T-cell (primary cell): ENCODE results near the gene GRB2. TPM values are rescaled to one million over a fixed set of nuclear protein-coding genes. Genes with fewer than 3 reads are reported as not detected.

Source experiments
- ATAC-seq, 4 experiments: fragments of 200-7000 bp in 3 of 4; fragments of 150-1000 bp in 1 of 4; cut with Tn5 transposase; replicated peaks in 1 of 4; 1 replicate in 3 of 4; 2 replicates in 1 of 4; pipeline ENCODE4 v1.10.0; 2021; ENCODE audit warnings: moderate library complexity in 3 of 4, mild to moderate bottlenecking in 2 of 4, moderate number of reproducible peaks in 1 of 4
- CTCF ChIA-PET, 2 donors: fragments of 300-600 bp; sonication (Branson Sonifier 250); formaldehyde crosslinking; loops; one replicate each; lab custom pipeline; 2022; ENCODE audit warnings: antibody characterized with exemption in 2 of 2; lab: Charles Lee
- POLR2A ChIA-PET, 2 donors: fragments of 300-600 bp; sonication (Branson Sonifier 250); formaldehyde crosslinking; loops; one replicate each; lab custom pipeline; 2022; ENCODE audit warnings: antibody characterized with exemption in 2 of 2; lab: Charles Lee
- DNase-seq, 35 experiments: peaks; one replicate each; pipeline versions ENCODE4 v3.0.0 to v3.0.0-alpha.2; 2013 to 2023
- H3K27ac ChIP-seq: one replicate; pipeline ENCODE4 v1.5.1; 2013; ENCODE audit warnings: low read length
- H3K27me3 ChIP-seq, 2 experiments: replicated peaks in 1 of 2; 1 replicate in 1 of 2; 2 replicates in 1 of 2; pipeline versions ENCODE4 v1.6.1 to v1.7.0; 2013; ENCODE audit warnings: low read length in 1 of 2, mixed read lengths in 1 of 2; ENCODE audit not compliant: control insufficient read depth in 2 of 2, insufficient read depth in 2 of 2; ENCODE audit errors: extremely low read depth in 1 of 2
- H3K36me3 ChIP-seq, 2 donors: 1 replicate in 1 of 2; 2 replicates in 1 of 2; pipeline versions ENCODE4 v1.6.1 to v1.7.0; 2013; ENCODE audit warnings: low read length in 1 of 2; ENCODE audit not compliant: control insufficient read depth in 2 of 2, insufficient read depth in 1 of 2; ENCODE audit errors: extremely low read depth in 1 of 2
- H3K4me1 ChIP-seq, 2 experiments: 1 replicate in 1 of 2; 2 replicates in 1 of 2; pipeline versions ENCODE4 v1.6.1 to v1.7.0; 2013; ENCODE audit warnings: low read length in 2 of 2, mixed read lengths in 1 of 2; ENCODE audit not compliant: insufficient read depth in 2 of 2, control insufficient read depth in 1 of 2; ENCODE audit errors: extremely low read depth in 1 of 2
- H3K4me3 ChIP-seq, 2 donors: 1 replicate in 1 of 2; 2 replicates in 1 of 2; pipeline versions ENCODE4 v1.5.1 to v1.7.0; 2013; ENCODE audit warnings: mild to moderate bottlenecking in 2 of 2, low read length in 1 of 2, moderate library complexity in 1 of 2; ENCODE audit not compliant: control insufficient read depth in 1 of 2; ENCODE audit errors: extremely low read depth in 1 of 2
- H3K9me3 ChIP-seq: 2 replicates; pipeline ENCODE4 v1.7.0; 2013
- H3K27ac Mint-ChIP-seq, 2 donors: one replicate each; pipeline ENCODE4 v1.8.0; 2020 to 2021; ENCODE audit warnings: mild to moderate bottlenecking in 2 of 2, mixed read lengths in 2 of 2
- H3K27me3 Mint-ChIP-seq, 2 donors: one replicate each; pipeline ENCODE4 v1.8.0; 2021 to 2022; ENCODE audit warnings: mixed read lengths in 2 of 2
- H3K36me3 Mint-ChIP-seq: one replicate; pipeline ENCODE4 v1.8.0; 2021; ENCODE audit warnings: mixed read lengths
- H3K4me1 Mint-ChIP-seq, 3 donors: one replicate each; pipeline ENCODE4 v1.8.0; 2020 to 2022; ENCODE audit warnings: mixed read lengths in 3 of 3, mild to moderate bottlenecking in 1 of 3
- H3K4me3 Mint-ChIP-seq, 3 donors: one replicate each; pipeline ENCODE4 v1.8.0; 2020 to 2022; ENCODE audit warnings: mild to moderate bottlenecking in 3 of 3, mixed read lengths in 3 of 3, moderate library complexity in 3 of 3
- H3K9me3 Mint-ChIP-seq, 3 donors: one replicate each; pipeline ENCODE4 v1.8.0; 2020 to 2022; ENCODE audit warnings: mixed read lengths in 3 of 3
- WGBS: methylation state at CpG from one replicate; pipeline ENCODE4 v1.1.5; 2013; ENCODE audit warnings: missing lambda C conversion rate; ENCODE audit not compliant: insufficient coverage; 5-methylcytosine and 5-hydroxymethylcytosine counted together
- total RNA-seq, 35 experiments: library from RNA in 6 of 35; stranded (reverse) in 6 of 35; fragments of 120-200 nt in 1 of 35; gene quantifications; one replicate each; pipeline versions ENCODE4 v1.2.1 to v1.2.4 and lab custom pipeline; 2013 to 2026

GRB2 gene
- total RNA-seq, 5 donors from 2014 or later (not counting 1 experiment from before 2014, with no cell fraction given): 103 to 133 (median 130) TPM

DNA sequence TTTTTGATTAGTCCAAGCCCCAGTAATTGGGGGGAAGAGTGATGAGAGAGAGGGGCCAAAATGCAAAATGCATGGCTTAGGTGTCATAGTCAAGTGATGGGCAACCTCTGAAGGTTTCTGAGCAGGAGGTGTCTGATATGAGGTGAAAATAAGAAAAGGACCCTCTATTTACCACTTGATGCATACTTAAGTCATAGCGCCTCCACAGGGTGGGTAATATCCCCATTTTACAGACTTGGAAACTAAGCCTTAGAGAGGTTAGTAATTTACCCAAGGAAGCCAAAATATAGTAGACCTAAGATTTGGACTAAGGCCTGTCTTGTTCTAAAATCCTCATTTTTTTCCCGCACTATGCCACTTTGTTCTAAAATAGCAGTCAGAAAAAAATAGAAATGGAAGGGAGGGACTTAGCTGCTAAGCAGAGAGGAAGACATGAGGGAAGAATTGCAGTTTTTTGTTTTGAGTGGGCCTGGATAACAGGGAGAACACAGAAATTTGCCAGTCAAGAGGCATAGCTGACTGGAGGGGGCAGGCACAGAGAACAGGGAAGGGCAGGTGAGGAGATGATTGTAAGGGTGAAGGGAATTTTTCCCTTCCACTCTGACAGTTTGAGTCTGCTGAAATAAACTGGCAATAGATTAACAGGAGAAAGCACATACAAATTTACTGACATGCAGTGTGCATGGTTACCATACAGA, 2.3 kb upstream of the GRB2 start:
- POLR2A ChIA-PET: interaction anchor here in 1 of 2 donors (0.7 kb wide), 1 partner anchor 263 kb away, joined by 4 read pairs; no protein-coding TSS in a partner anchor
- no peaks in the 10 kb centered on the region for H3K9me3 Mint-ChIP-seq
- CTCF ChIA-PET: interaction anchor here in 1 of 2 donors (0.5 kb wide), 1 partner anchor 114 kb away, joined by 5 read pairs; no protein-coding TSS in a partner anchor
- WGBS: no CpG with 5 or more reads among the region's 2 CpGs
- Histone ChIP-seq H3K9me3 (no peaks in the 10 kb centered on the region), H3K27me3 (no peaks in the 10 kb centered on the region), H3K36me3 (no peaks in the 10 kb centered on the region), H3K4me1 (peaks cover 17 to 21% of the 10 kb centered on the region in 2 experiments), H3K4me3 (no peak overlapping the region), H3K27ac (no peak overlapping the region)
- H3K27me3 Mint-ChIP-seq: peaks cover 0 to 2% of the 10 kb centered on the region in 2 donors
- H3K4me3 Mint-ChIP-seq: no peak overlapping the region
- H3K36me3 Mint-ChIP-seq: peaks cover 3% of the 10 kb centered on the region
- peaks cover 38 to 47% (median 44%) of the 10 kb centered on the region in 3 donors for H3K4me1 Mint-ChIP-seq
- H3K27ac Mint-ChIP-seq: peak overlapping the region in 1 of 2 donors; percentile 64
- ATAC-seq (no peak), DNase-seq (no peak)

DNA sequence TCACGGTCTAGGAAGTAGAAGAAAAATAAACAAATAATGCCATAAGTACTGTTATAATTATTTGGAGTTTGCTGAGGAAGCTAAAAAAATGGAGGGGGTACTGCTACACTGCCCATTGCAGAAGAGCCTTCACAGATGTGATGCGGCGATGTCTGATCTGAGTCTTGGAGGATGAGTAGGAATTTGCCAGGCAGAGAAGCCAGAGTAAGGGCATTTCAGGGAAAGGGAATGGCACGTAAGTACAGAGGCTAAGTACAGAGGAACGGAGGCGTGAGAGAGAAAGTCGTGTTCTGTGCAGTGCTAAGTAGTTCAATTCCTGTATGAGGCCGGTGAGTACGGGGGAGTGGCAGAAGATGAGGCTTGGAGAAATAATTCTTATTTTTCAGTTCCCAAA, 741 bp upstream of the GRB2 start:
- Histone ChIP-seq H3K27me3 (no peaks in the 10 kb centered on the region), H3K4me1 (peaks cover 24 to 25% of the 10 kb centered on the region in 2 experiments), H3K4me3 (peak overlapping the region; percentile 41 to 64), H3K9me3 (no peaks in the 10 kb centered on the region), H3K36me3 (no peaks in the 10 kb centered on the region), H3K27ac (peak overlapping the region; percentile 8)
- DNase-seq (peak in 2 of 35 experiments; percentile 9 to 39), ATAC-seq (peak in 1 of 4 experiments; percentile 1)
- Mint-ChIP-seq H3K27ac (peak overlapping the region; percentile 84 to 89), H3K27me3 (peaks cover 0 to 2% of the 10 kb centered on the region in 2 donors), H3K9me3 (no peaks in the 10 kb centered on the region), H3K36me3 (peaks cover 3% of the 10 kb centered on the region), H3K4me3 (peak overlapping the region; percentile 93 to 98 (median 97)), H3K4me1 (peaks cover 40 to 46% (median 45%) of the 10 kb centered on the region in 3 donors)
- 17% methylated on average over 6 of the region's 9 CpGs for WGBS
- ChIA-PET CTCF (interaction anchor here in 1 of 2 donors (0.5 to 3.1 kb wide), 8 partner anchors 9 to 279 kb away, joined by 3 to 17 read pairs (median 6); partner anchors contain the start of genes SLC25A19 and TSEN54), POLR2A (interaction anchor here in 1 of 2 donors (0.5 to 1.0 kb wide), 5 partner anchors 12 to 144 kb away, joined by 3 to 15 read pairs (median 8); partner anchors contain the start of genes MRPS7, SLC25A19 and TMEM94)

DNA sequence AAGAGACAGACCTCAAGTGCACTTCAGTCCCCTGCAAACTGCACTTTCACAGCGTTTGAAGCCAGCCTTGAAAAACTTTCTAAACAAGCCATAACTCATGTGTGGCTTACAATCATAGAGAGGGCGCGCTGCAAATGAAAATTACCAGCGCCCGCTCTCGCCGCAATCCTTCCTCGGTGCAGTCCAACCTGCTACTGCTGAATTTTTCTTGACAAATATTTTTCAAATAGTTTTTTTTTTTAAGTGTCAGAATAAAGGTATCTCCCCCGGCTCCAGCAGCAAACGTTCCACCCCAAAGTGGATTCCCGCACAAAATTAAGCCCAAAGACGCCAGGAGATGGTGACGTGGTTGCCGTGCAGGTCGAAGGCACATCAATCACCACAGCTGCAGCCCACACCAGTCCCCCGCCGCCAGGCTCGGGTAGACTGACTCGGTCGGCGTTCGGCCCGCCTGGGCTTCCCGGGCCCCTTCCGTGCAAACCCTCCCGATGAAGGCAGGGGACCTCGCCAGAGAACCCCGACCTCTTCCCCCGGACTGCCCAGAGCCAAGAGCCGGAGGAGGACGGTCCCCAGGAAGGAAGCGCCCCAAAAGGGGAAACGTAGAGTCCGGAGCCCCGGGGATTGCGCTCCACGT, 630 bp downstream of the GRB2 start:
- POLR2A ChIA-PET: interaction anchor here (0.6 to 1.0 kb wide), 5 partner anchors 12 to 143 kb away, joined by 3 to 8 read pairs (median 3); partner anchors contain the start of genes MRPS7 (in 1 of the 2), SLC25A19 (in 1 of the 2) and TMEM94 (in 1 of the 2)
- CTCF ChIA-PET: interaction anchor here in 1 of 2 donors (0.6 to 3.1 kb wide), 5 partner anchors 11 to 116 kb away, joined by 3 to 17 read pairs (median 6); partner anchors contain the start of genes SLC25A19 and TSEN54
- H3K4me3 Mint-ChIP-seq: peak overlapping the region; percentile 93 to 98 (median 97)

DNA sequence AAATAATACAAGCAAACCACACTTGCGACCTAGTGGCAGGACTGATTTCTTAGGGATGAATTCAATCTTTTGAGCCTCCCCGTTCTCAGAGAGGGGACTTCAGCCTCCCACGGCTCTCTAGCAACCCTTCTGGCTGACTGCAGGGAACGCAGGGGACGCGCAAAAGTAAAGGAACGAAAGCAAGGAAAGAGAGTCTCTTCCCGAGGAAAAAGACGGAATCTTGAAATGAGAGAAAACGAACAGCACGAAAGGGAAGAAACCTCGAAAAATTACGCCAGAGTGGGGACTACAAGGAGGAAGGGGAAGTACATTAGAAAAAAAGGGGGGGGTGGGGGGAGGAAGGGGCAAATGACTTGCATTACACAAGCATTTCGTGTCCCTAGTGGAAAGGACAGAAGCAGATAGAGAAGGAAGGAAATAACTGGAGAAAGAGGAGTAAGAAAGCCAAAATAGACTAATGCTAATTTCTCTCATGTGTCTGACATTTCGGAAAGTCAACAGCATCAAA, 1.2 kb downstream of the GRB2 start:
- Histone ChIP-seq H3K36me3 (peaks cover 0 to 4% of the 10 kb centered on the region in 2 donors), H3K27ac (peak overlapping the region; percentile 80), H3K9me3 (no peaks in the 10 kb centered on the region), H3K4me3 (peak overlapping the region; percentile 98 to 100), H3K27me3 (no peaks in the 10 kb centered on the region), H3K4me1 (peaks cover 25 to 41% of the 10 kb centered on the region in 2 experiments)
- ATAC-seq (peak in 1 of 4 experiments; percentile 26), DNase-seq (peak in 34 of 35 experiments; percentile 11 to 72 (median 38))
- Mint-ChIP-seq H3K27ac (peak overlapping the region; percentile 93 to 94), H3K9me3 (no peaks in the 10 kb centered on the region), H3K36me3 (peaks cover 3% of the 10 kb centered on the region), H3K27me3 (no peaks in the 10 kb centered on the region), H3K4me1 (peaks cover 51 to 56% (median 54%) of the 10 kb centered on the region in 3 donors), H3K4me3 (peak overlapping the region; percentile 93 to 98 (median 97))
- WGBS: 0% methylated on average over 10 of the region's 15 CpGs
- ChIA-PET CTCF (interaction anchor here (0.6 to 3.1 kb wide), 3 partner anchors 79 to 201 kb away, joined by 3 to 17 read pairs (median 10); no protein-coding TSS in a partner anchor), POLR2A (interaction anchor here in 1 of 2 donors (0.6 kb wide), 1 partner anchor 82 kb away, joined by 8 read pairs; no protein-coding TSS in a partner anchor)

More for the DNA sequence above, 630 bp downstream of the GRB2 start:
- H3K4me1 Mint-ChIP-seq: peaks cover 49 to 54% (median 54%) of the 10 kb centered on the region in 3 donors
- no peaks in the 10 kb centered on the region for H3K27me3 Mint-ChIP-seq
- peaks cover 3% of the 10 kb centered on the region for H3K36me3 Mint-ChIP-seq
- no peaks in the 10 kb centered on the region for H3K27me3 ChIP-seq
- H3K27ac Mint-ChIP-seq: peak overlapping the region; percentile 93 to 94
- H3K9me3 Mint-ChIP-seq: no peaks in the 10 kb centered on the region
- H3K27ac ChIP-seq: peak overlapping the region; percentile 80
- ATAC-seq (peak; percentile 21 to 35 (median 26)), DNase-seq (peak in 34 of 35 experiments; percentile 3 to 66 (median 39))
- peak overlapping the region; percentile 98 to 100 for H3K4me3 ChIP-seq
- peaks cover 25 to 37% of the 10 kb centered on the region in 2 experiments for H3K4me1 ChIP-seq
- WGBS: under 1% methylated on average over 31 of the region's 37 CpGs
- H3K36me3 ChIP-seq: peaks cover 0 to 4% of the 10 kb centered on the region in 2 donors
- no peaks in the 10 kb centered on the region for H3K9me3 ChIP-seq

DNA sequence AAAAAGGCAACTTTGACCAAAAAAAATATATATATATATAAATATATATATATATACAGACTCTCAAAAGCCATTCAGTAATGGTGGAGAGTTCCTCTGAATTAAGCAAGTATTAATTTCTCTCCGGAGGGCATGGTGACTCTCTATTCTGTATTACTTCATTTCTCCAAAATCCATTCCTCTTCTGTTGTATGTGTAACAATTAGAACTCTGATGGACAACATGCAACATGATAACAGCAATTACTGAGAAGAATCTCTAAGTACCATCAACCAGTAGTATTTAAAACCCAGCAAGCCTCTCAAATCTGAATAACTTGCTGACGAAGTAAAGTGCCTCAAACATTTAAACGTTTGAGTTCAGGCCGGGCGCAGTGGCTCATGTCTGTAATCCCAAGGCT, 2.3 kb downstream of the GRB2 start:
- DNase-seq (no peak), ATAC-seq (no peak)
- Mint-ChIP-seq H3K27me3 (no peaks in the 10 kb centered on the region), H3K4me3 (peak overlapping the region; percentile 72 to 98 (median 93)), H3K27ac (peak overlapping the region; percentile 71 to 77), H3K9me3 (no peaks in the 10 kb centered on the region), H3K36me3 (peaks cover 3% of the 10 kb centered on the region), H3K4me1 (peaks cover 58 to 63% (median 58%) of the 10 kb centered on the region in 3 donors)
- ChIA-PET CTCF (interaction anchor here in 1 of 2 donors (3.1 kb wide), 1 partner anchor 81 kb away, joined by 17 read pairs; no protein-coding TSS in a partner anchor), POLR2A (interaction anchor here in 1 of 2 donors (0.6 kb wide), 1 partner anchor 59 kb away, joined by 4 read pairs; no protein-coding TSS in a partner anchor)
- peaks cover 0 to 4% of the 10 kb centered on the region in 2 donors for H3K36me3 ChIP-seq
- H3K9me3 ChIP-seq: no peaks in the 10 kb centered on the region
- H3K27me3 ChIP-seq: no peaks in the 10 kb centered on the region
- H3K4me1 ChIP-seq: peaks cover 25 to 51% of the 10 kb centered on the region in 2 experiments
- WGBS: 44% methylated on average over 3 of the region's 5 CpGs
- H3K27ac ChIP-seq: no peak overlapping the region
- peak overlapping the region in 1 of 2 donors; percentile 98 for H3K4me3 ChIP-seq
